Gastroesophageal sphincter (tissue), 4 donors: ENCODE measurements around the gene PCED1B. TPM values are rescaled to one million over a fixed set of nuclear protein-coding genes. Genes with fewer than 3 reads are reported as not detected.

Experiments
- ATAC-seq: fragments of 150-250 bp; one replicate; pipeline ENCODE4 v1.9.1; 2016; ENCODE audit warnings: mild to moderate bottlenecking, moderate library complexity
- H3K27ac ChIP-seq, 4 donors: fragments of 200-600 bp; sonication (generic) in 3 of 4; 1 replicate in 3 of 4; 2 replicates in 1 of 4; pipeline ENCODE4 v1.5.1; 2016 to 2019
- H3K27me3 ChIP-seq: fragments of 200-600 bp; sonication (generic); one replicate; pipeline ENCODE4 v1.5.1; 2019
- H3K36me3 ChIP-seq, 2 donors: fragments of 200-600 bp; sonication (generic); one replicate each; pipeline ENCODE4 v1.5.1; 2019; ENCODE audit warnings: control low read depth in 1 of 2
- H3K4me1 ChIP-seq, 3 donors: fragments of 200-600 bp; sonication (generic); 1 replicate in 2 of 3; 2 replicates in 1 of 3; pipeline ENCODE4 v1.5.1; 2016 to 2019; ENCODE audit warnings: control low read depth in 2 of 3
- H3K4me3 ChIP-seq, 2 donors: fragments of 200-600 bp; sonication (generic); one replicate each; pipeline ENCODE4 v1.5.1; 2019; ENCODE audit warnings: mild to moderate bottlenecking in 1 of 2, moderate library complexity in 1 of 2
- H3K9me3 ChIP-seq, 3 donors: fragments of 200-600 bp; sonication (generic); one replicate each; pipeline ENCODE4 v1.5.1; 2017 to 2019; ENCODE audit warnings: control low read depth in 2 of 3
- EP300 ChIP-seq: sonication (generic); formaldehyde crosslinking; IDR thresholded peaks from one replicate; pipeline ENCODE4 v1.6.1; 2017; ENCODE audit warnings: antibody characterized with exemption, mild to moderate bottlenecking
- POLR2A ChIP-seq, 2 donors: fragments of 450-650 bp; IDR thresholded peaks; one replicate each; pipeline ENCODE4 v1.6.1; 2017; ENCODE audit warnings: antibody characterized with exemption in 2 of 2, mild to moderate bottlenecking in 2 of 2, moderate library complexity in 1 of 2
- POLR2AphosphoS5 ChIP-seq: sonication (generic); formaldehyde crosslinking; IDR thresholded peaks from one replicate; pipeline ENCODE4 v1.6.1; 2017; ENCODE audit warnings: antibody characterized with exemption
- WGBS, 2 donors: methylation state at CpG; one replicate each; pipeline ENCODE4 v1.1.5; 2018; ENCODE audit warnings: low coverage in 1 of 2; 5-methylcytosine and 5-hydroxymethylcytosine counted together
- total RNA-seq, 4 donors: library from RNA; depleted of rRNA; stranded (reverse); fragments of >200 nt; gene quantifications; one replicate each; pipeline ENCODE4 v1.1.0, GENCODE V29; 2016
- TF ChIP-seq, protein P1 (sequence below), 4 experiments: fragments of 200-600 bp in 2 of 4; fragments of 450-650 bp in 2 of 4; sonication (generic) in 1 of 4; IDR thresholded peaks; one replicate each; pipeline ENCODE4 v1.5.1; 2017 to 2019; ENCODE audit warnings: antibody characterized with exemption in 4 of 4, mild to moderate bottlenecking in 2 of 4, moderate library complexity in 2 of 4

Gene PCED1B
- total RNA-seq, 4 donors from 2014 or later = 0.22 to 2.7 (median 1.7) TPM; not detected in 1

- no peak for ATAC-seq
- Histone ChIP-seq H3K4me1 (peaks cover 0 to 3% (median 0%) of the 10 kb centered on the region in 3 donors), H3K36me3 (no peaks in the 10 kb centered on the region), H3K27me3 (no peaks in the 10 kb centered on the region), H3K9me3 (no peaks in the 10 kb centered on the region), H3K27ac (no peak overlapping the region), H3K4me3 (no peak overlapping the region)
- WGBS, 2 donors = 81 to 84% methylated on average over 4 of the region's 4 CpGs
- TF ChIP-seq POLR2AphosphoS5 (no peak), EP300 (no peak), POLR2A (IDR thresholded peaks at IDR 0.05) (no peak)
- TF ChIP-seq, protein P1, sequence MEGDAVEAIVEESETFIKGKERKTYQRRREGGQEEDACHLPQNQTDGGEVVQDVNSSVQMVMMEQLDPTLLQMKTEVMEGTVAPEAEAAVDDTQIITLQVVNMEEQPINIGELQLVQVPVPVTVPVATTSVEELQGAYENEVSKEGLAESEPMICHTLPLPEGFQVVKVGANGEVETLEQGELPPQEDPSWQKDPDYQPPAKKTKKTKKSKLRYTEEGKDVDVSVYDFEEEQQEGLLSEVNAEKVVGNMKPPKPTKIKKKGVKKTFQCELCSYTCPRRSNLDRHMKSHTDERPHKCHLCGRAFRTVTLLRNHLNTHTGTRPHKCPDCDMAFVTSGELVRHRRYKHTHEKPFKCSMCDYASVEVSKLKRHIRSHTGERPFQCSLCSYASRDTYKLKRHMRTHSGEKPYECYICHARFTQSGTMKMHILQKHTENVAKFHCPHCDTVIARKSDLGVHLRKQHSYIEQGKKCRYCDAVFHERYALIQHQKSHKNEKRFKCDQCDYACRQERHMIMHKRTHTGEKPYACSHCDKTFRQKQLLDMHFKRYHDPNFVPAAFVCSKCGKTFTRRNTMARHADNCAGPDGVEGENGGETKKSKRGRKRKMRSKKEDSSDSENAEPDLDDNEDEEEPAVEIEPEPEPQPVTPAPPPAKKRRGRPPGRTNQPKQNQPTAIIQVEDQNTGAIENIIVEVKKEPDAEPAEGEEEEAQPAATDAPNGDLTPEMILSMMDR (IDR thresholded peaks at IDR 0.05) = no peak
Observed at GRCh38 chr12:47270782-47271664, 191.6 kb downstream of the PCED1B start.

DNA sequence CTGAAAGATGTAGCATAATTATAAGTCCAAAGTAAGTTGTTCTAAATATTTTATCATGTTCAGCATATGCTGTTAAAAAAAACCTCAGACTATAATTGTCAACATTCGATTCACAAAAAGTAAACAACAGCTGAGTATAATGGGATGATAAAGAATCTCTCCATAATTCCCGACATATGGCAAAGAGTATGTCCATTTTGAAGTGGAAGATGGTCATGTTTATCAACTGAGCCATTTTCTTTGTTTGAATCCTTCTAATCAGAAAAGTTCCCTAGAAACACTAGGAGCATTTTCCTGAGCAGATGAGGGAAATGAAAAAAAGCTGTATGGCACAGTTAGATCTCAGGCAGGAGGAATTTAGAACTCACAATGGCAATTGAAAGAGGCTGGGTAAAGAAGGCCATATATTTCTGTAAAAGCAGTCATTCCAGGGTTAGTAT is 192.4 kb downstream of the PCED1B start:
- WGBS, 2 donors = 47 to 55% methylated on average over 2 of the region's 2 CpGs
- H3K4me1 ChIP-seq = peaks cover 0 to 9% (median 0%) of the 10 kb centered on the region in 3 donors

GRCh38 chr12:47272412-47273190 is 193.2 kb downstream of the PCED1B start:
- no peaks in the 10 kb centered on the region for H3K9me3 ChIP-seq
- H3K4me3 ChIP-seq = no peak overlapping the region
- no peaks in the 10 kb centered on the region for H3K27me3 ChIP-seq
- TF ChIP-seq EP300 (no peak), POLR2AphosphoS5 (no peak), POLR2A (IDR thresholded peaks at IDR 0.05) (no peak)
- TF ChIP-seq, protein P1 (IDR thresholded peaks at IDR 0.05) = no peak
- no peaks in the 10 kb centered on the region for H3K36me3 ChIP-seq
- WGBS, 2 donors = 55 to 81% methylated on average over 3 of the region's 3 CpGs
- ATAC-seq = no peak
- no peak overlapping the region for H3K27ac ChIP-seq
- peaks cover 0 to 17% (median 0%) of the 10 kb centered on the region in 3 donors for H3K4me1 ChIP-seq

More for the DNA sequence above, 192.4 kb downstream of the PCED1B start:
- Histone ChIP-seq H3K36me3 (no peaks in the 10 kb centered on the region), H3K27ac (no peak overlapping the region), H3K4me3 (no peak overlapping the region), H3K9me3 (no peaks in the 10 kb centered on the region), H3K27me3 (no peaks in the 10 kb centered on the region)
- no peak for TF ChIP-seq POLR2A (IDR thresholded peaks at IDR 0.05)
- TF ChIP-seq POLR2AphosphoS5 = no peak
- no peak for TF ChIP-seq EP300
- TF ChIP-seq, protein P1 (IDR thresholded peaks at IDR 0.05) = no peak
- ATAC-seq = no peak

DNA sequence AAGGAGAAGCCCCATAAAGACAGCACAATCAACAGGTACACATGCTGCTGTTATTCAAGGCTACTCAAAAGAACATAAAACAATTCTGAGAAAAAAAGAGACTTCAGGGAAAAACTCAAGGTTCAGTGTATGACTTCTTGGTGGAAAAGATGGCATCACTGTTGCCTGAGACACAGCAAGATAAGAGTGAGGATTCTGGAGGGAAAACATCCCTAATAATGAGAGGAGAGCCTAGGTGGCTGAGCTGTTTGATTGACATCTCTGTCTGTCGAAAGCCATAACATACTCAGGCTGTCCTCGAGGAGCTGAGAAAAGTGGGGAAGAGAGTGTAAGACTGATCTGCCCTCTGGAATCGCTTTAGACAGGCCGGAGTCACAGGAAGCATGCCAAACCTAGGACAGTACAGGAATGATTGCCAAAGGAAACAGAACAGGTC is 193.8 kb downstream of the PCED1B start:
- Histone ChIP-seq H3K36me3 (no peaks in the 10 kb centered on the region), H3K4me3 (no peak overlapping the region), H3K4me1 (peaks cover 0 to 18% (median 0%) of the 10 kb centered on the region in 3 donors), H3K9me3 (no peaks in the 10 kb centered on the region), H3K27me3 (no peaks in the 10 kb centered on the region), H3K27ac (no peak overlapping the region)
- no peak for ATAC-seq
- 25 to 60% methylated on average over 2 of the region's 4 CpGs for whole genome bisulfite sequencing, 2 donors
- no peak for TF ChIP-seq EP300
- TF ChIP-seq POLR2A (IDR thresholded peaks at IDR 0.05) = no peak
- TF ChIP-seq, protein P1 (IDR thresholded peaks at IDR 0.05) = no peak
